ENCODE data around the gene ABCF1.

Gene ABCF1

GRCh38 chr6:30542404-30542725 lies 28.9 kb upstream of the ABCF1 start:
- DNase-seq (ENCODE audit: insufficient read length, low spot score) (no peak), FAIRE-seq (no peak)
- TF ChIP-seq, protein P1, sequence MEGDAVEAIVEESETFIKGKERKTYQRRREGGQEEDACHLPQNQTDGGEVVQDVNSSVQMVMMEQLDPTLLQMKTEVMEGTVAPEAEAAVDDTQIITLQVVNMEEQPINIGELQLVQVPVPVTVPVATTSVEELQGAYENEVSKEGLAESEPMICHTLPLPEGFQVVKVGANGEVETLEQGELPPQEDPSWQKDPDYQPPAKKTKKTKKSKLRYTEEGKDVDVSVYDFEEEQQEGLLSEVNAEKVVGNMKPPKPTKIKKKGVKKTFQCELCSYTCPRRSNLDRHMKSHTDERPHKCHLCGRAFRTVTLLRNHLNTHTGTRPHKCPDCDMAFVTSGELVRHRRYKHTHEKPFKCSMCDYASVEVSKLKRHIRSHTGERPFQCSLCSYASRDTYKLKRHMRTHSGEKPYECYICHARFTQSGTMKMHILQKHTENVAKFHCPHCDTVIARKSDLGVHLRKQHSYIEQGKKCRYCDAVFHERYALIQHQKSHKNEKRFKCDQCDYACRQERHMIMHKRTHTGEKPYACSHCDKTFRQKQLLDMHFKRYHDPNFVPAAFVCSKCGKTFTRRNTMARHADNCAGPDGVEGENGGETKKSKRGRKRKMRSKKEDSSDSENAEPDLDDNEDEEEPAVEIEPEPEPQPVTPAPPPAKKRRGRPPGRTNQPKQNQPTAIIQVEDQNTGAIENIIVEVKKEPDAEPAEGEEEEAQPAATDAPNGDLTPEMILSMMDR (IDR thresholded peaks at IDR 0.05; ENCODE audit: insufficient read depth, missing control alignments) = no peak

GRCh38 chr6:30542915-30543314 lies 28.3 kb upstream of the ABCF1 start:
- TF ChIP-seq, protein P1 (IDR thresholded peaks at IDR 0.05; ENCODE audit: insufficient read depth, missing control alignments) = no peak
- FAIRE-seq (no peak), DNase-seq (ENCODE audit: insufficient read length, low spot score) (no peak)

DNA sequence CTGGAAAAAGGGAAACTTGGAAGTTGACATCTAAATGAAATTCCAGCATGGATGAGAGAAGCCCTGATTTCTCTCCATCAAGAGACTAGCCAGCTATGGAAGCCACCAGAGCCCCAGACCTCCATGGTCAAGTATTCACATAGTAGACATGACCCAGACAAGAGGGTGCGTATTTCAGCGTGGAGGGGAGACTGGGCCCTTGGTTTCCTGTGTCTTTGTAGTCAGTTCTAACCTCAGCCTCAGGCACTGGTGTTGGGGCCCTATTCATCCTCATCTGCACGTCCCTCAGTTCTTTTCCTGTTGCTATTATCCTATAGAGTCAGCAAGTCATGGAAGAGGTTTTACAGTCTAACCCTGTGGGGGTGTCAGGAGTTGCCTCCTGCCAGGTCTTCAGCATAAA lies 27.4 kb upstream of the ABCF1 start:
- TF ChIP-seq, protein P1 (IDR thresholded peaks at IDR 0.05; ENCODE audit: insufficient read depth, missing control alignments) = no peak
- no peak for FAIRE-seq
- no peak for DNase-seq (ENCODE audit: insufficient read length, low spot score)

DNA sequence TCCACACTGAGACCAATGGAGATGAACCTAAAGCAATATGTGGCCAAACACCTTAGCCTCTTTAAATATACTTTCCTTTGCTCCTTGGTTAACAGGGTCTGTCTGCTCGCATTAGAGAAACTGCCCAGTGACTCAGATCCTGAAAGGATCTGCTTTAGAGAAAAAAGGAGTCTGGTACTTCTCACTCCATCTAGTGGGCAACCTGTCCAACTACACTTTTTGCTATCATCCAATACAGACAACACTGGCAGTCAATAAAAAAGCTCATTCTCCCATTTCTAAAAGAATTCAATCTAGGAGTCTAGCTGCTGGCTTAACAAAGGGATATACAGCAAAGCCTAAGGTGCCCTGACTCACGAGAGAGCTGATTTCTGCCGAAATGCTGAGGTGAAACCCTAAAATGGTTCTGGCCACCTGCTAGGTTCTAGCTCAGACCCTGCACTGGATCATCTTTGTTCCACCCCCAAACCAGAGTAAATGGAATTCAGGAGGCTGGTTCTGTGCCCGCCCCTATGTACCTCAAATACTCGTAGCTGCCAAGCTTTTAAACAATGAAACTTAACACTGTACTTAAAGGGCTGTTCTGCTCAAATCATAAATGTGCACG lies 26.5 kb upstream of the ABCF1 start:
- DNase-seq (ENCODE audit: insufficient read length, low spot score) (no peak), FAIRE-seq (no peak)

DNA sequence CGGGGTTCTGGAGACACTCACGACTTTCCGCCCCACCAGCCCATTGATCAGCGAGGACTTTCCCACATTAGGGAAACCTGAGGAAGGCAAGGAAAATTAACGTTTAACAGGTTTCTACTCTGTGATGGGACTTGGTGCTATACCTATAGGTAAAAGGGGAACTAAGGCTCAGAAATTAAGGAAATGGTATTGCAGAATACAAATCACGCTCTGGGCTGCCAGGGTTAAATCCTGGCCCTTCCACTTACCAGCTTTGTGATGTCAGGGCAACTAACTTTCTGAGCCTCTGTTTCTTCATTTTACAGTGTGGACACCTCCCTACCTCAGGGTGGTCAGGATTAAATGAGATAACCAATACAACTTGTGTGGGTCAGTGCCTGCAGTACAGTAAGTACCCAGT lies 23.8 kb upstream of the ABCF1 start:
- FAIRE-seq = no peak
- no peak for DNase-seq (ENCODE audit: insufficient read length, low spot score)
- TF ChIP-seq, protein P1 (IDR thresholded peaks at IDR 0.05; ENCODE audit: insufficient read depth, missing control alignments) = no peak

More for the DNA sequence above, 26.5 kb upstream of the ABCF1 start:
- TF ChIP-seq, protein P1 (IDR thresholded peaks at IDR 0.05; ENCODE audit: insufficient read depth, missing control alignments) = peak; percentile 63

- no peak for FAIRE-seq
- TF ChIP-seq, protein P1 (IDR thresholded peaks at IDR 0.05; ENCODE audit: insufficient read depth, missing control alignments) = no peak
- no peak for DNase-seq (ENCODE audit: insufficient read length, low spot score)
Measured at GRCh38 chr6:30548375-30548774, 22.9 kb upstream of the ABCF1 start.

GRCh38 chr6:30554404-30554803 lies 16.8 kb upstream of the ABCF1 start:
- TF ChIP-seq, protein P1 (IDR thresholded peaks at IDR 0.05; ENCODE audit: insufficient read depth, missing control alignments) = no peak
- FAIRE-seq = no peak
- no peak for DNase-seq (ENCODE audit: insufficient read length, low spot score)

Measured in D721Med (cell line).